Hepatocyte (in vitro differentiated cells): ENCODE results near the gene DYNLL2. TPM values are rescaled to one million over a fixed set of nuclear protein-coding genes. Genes with fewer than 3 reads are reported as not detected.
"Not testable (repeated sequence)": the region's sequence is repeated elsewhere in the genome, so short reads cannot be mapped to it uniquely, and the experiment has no call there.

Experiments
- DNase-seq: peaks from one replicate; pipeline ENCODE4 v3.0.0-alpha.2; 2016; ENCODE audit warnings: low spot score
- H2AFZ ChIP-seq: fragments of 200-600 bp; sonication (generic); 2 replicates; pipeline ENCODE4 v1.6.0; 2016; ENCODE audit warnings: antibody characterized with exemption, mild to moderate bottlenecking
- H3K27ac ChIP-seq: fragments of 200-600 bp; sonication (generic); 2 replicates; pipeline ENCODE4 v1.5.1; 2016; ENCODE audit warnings: mild to moderate bottlenecking
- H3K27me3 ChIP-seq: fragments of 200-600 bp; sonication (generic); 2 replicates; pipeline ENCODE4 v1.6.1; 2016
- H3K36me3 ChIP-seq: fragments of 200-600 bp; sonication (generic); replicated peaks from 2 replicates; pipeline ENCODE4 v1.5.1; 2016; ENCODE audit warnings: low read depth; ENCODE audit not compliant: insufficient read depth
- H3K4me1 ChIP-seq: fragments of 200-600 bp; sonication (generic); 2 replicates; pipeline ENCODE4 v1.5.1; 2016; ENCODE audit warnings: mild to moderate bottlenecking, moderate library complexity; ENCODE audit not compliant: insufficient read depth
- H3K4me2 ChIP-seq: fragments of 200-600 bp; sonication (generic); 2 replicates; pipeline ENCODE4 v1.6.0; 2016
- H3K4me3 ChIP-seq: fragments of 200-600 bp; sonication (generic); 2 replicates; pipeline ENCODE4 v1.5.1; 2016; ENCODE audit warnings: mild to moderate bottlenecking
- H3K79me2 ChIP-seq: fragments of 200-600 bp; sonication (generic); 2 replicates; pipeline ENCODE4 v1.6.0; 2017; ENCODE audit warnings: mild to moderate bottlenecking
- H3K9me2 ChIP-seq: fragments of 200-600 bp; sonication (generic); replicated peaks from 2 replicates; pipeline ENCODE4 v1.6.0; 2017; ENCODE audit warnings: mild to moderate bottlenecking; ENCODE audit not compliant: insufficient read depth
- H3K9me3 ChIP-seq: fragments of 200-600 bp; sonication (generic); 2 replicates; pipeline ENCODE4 v1.5.1; 2016; ENCODE audit warnings: low read depth, mild to moderate bottlenecking
- H4K20me1 ChIP-seq: fragments of 200-600 bp; sonication (generic); 2 replicates; pipeline ENCODE4 v1.6.0; 2016; ENCODE audit warnings: mild to moderate bottlenecking; ENCODE audit not compliant: insufficient read depth, poor library complexity, severe bottlenecking
- EZH2 ChIP-seq: fragments of 200-600 bp; sonication (generic); IDR thresholded peaks from 2 replicates; pipeline ENCODE4 v1.6.1; 2016; ENCODE audit warnings: antibody characterized with exemption, mild to moderate bottlenecking, borderline replicate concordance
- EZH2phosphoT487 ChIP-seq: fragments of 200-600 bp; sonication (generic); IDR thresholded peaks from one replicate; pipeline ENCODE4 v1.6.1; 2018; ENCODE audit warnings: antibody characterized with exemption, mild to moderate bottlenecking, low read depth, moderate library complexity; ENCODE audit not compliant: unreplicated experiment, severe bottlenecking
- WGBS: methylation state at CpG from one replicate; pipeline ENCODE4 v1.1.6; 2016; ENCODE audit warnings: low lambda C conversion rate; ENCODE audit errors: missing lambda C conversion rate; 5-methylcytosine and 5-hydroxymethylcytosine counted together
- polyA plus RNA-seq: library from polyadenylated mRNA; unstranded; fragments of >200 nt; fragmentation: Nextera tagmentation; extraction: Ambion mirVana; gene quantifications from 2 replicates; pipeline ENCODE4 v1.2.1, GENCODE V29; 2016
- total RNA-seq: library from RNA; depleted of rRNA; stranded (reverse); fragments of >200 nt; gene quantifications from 2 replicates; pipeline ENCODE4 v1.2.3, GENCODE V29; 2014
- TF ChIP-seq, protein P1 (sequence below): fragments of 200-600 bp; sonication (generic); IDR thresholded peaks from 2 replicates; pipeline ENCODE4 v1.5.1; 2016; ENCODE audit warnings: antibody characterized with exemption, mild to moderate bottlenecking; ENCODE audit not compliant: poor library complexity

DYNLL2 gene
- total and polyA plus RNA-seq, 2 experiments from 2014 or later: 2.7 to 23.2 TPM

DNA sequence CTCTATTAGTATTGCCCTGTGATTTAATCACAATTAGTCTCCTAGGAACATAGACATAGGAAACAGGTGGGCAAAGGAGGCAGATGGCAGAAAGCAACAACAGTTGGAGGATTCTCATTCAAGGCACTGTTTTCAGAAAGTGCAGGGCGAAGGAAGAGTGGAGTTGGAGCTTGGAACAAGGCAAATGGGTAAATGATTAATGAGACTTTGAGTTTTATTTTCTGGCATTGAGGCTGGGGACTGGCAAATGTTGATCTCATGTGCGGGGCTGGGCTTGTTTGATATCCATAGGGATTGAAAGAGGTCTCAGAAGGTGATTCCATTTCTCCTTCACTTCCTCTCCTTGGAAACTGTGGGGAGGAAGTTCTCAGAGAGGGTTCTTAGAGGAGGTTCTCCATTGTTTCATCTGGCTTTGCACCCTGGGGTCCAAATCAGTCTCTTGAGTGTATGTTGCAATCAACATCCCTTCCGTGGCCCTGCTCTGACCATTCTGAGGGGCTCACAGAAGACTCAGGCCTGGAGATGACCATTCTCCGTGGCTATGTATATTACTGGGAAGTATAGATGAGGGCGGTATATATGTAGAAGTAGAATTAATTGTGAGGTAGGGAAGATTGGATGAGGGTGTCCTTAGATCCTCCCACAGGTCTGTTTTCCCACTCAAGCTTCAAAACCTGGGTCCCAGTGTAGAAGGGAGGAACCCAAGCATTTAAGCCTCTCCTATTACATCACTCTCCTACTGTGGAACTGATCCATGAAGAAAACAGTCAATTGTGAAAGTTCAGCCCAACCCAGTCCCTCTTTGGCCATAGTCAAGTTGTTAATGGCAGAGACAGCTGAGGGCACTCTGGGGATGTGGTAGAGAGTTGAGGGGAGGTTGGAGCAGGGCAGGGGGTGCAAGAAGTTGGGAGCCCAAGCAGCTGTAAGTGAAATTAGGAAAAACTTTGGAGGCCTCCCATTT is 39.7 kb upstream of the DYNLL2 start:
- Histone ChIP-seq H3K9me2 (no peaks in the 10 kb centered on the region), H3K79me2 (no peaks in the 10 kb centered on the region), H3K4me3 (no peak overlapping the region), H3K4me2 (no peak overlapping the region), H2AFZ (no peak overlapping the region), H3K27ac (no peak overlapping the region), H3K9me3 (no peaks in the 10 kb centered on the region), H3K36me3 (no peaks in the 10 kb centered on the region), H3K27me3 (peaks cover 8% of the 10 kb centered on the region), H4K20me1 (no peaks in the 10 kb centered on the region), H3K4me1 (no peaks in the 10 kb centered on the region)
- DNase-seq: no peak
- 90% methylated on average over 5 of the region's 5 CpGs for WGBS
- TF ChIP-seq, protein P1, sequence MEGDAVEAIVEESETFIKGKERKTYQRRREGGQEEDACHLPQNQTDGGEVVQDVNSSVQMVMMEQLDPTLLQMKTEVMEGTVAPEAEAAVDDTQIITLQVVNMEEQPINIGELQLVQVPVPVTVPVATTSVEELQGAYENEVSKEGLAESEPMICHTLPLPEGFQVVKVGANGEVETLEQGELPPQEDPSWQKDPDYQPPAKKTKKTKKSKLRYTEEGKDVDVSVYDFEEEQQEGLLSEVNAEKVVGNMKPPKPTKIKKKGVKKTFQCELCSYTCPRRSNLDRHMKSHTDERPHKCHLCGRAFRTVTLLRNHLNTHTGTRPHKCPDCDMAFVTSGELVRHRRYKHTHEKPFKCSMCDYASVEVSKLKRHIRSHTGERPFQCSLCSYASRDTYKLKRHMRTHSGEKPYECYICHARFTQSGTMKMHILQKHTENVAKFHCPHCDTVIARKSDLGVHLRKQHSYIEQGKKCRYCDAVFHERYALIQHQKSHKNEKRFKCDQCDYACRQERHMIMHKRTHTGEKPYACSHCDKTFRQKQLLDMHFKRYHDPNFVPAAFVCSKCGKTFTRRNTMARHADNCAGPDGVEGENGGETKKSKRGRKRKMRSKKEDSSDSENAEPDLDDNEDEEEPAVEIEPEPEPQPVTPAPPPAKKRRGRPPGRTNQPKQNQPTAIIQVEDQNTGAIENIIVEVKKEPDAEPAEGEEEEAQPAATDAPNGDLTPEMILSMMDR: no peak
- no peak for TF ChIP-seq EZH2phosphoT487
- TF ChIP-seq EZH2: no peak

DNA sequence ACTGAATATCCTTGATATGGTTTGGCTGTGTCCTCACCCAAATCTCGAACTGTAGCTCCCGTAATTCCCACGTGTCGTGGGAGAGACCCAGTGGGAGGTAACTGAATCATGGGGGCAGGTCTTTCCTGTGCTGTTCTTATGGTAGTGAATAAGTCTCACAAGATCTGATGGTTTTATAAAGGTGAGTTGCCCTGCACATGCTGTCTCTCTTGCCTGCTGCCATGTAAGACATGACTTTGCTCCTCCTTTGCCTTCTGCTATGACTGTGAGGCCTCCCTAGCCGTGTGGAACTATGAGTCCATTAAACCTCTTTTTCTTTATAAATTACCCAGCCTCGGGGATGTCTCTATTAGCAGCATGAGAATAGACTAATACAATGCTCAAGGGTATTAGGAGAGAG is 39.0 kb upstream of the DYNLL2 start:
- 83% methylated on average over 6 of the region's 6 CpGs for WGBS
- H3K9me3 ChIP-seq, H3K4me2 ChIP-seq, DNase-seq, H3K4me1 ChIP-seq, H3K4me3 ChIP-seq, H4K20me1 ChIP-seq, H3K79me2 ChIP-seq, H3K27me3 ChIP-seq, H3K36me3 ChIP-seq, H3K9me2 ChIP-seq, H3K27ac ChIP-seq, H2AFZ ChIP-seq: not testable (repeated sequence)

GRCh38 chr17:58046239-58047094 is 36.8 kb upstream of the DYNLL2 start:
- Histone ChIP-seq H3K9me3 (no peaks in the 10 kb centered on the region), H3K4me1 (no peaks in the 10 kb centered on the region), H3K79me2 (no peaks in the 10 kb centered on the region), H3K9me2 (no peaks in the 10 kb centered on the region), H3K36me3 (no peaks in the 10 kb centered on the region), H3K4me3 (no peak overlapping the region), H2AFZ (no peak overlapping the region), H3K4me2 (no peak overlapping the region), H3K27ac (no peak overlapping the region), H3K27me3 (no peaks in the 10 kb centered on the region), H4K20me1 (no peaks in the 10 kb centered on the region)
- no peak for DNase-seq
- TF ChIP-seq, protein P1: no peak
- TF ChIP-seq EZH2: no peak
- WGBS: 50% methylated on average over 18 of the region's 18 CpGs
